Measurements from ENCODE around the gene PLA2G6. TPM values are rescaled to one million over a fixed set of nuclear protein-coding genes. Genes with fewer than 3 reads are reported as not detected.

Gene PLA2G6
- total RNA-seq, 6 experiments from 2014 or later, result 8.1 to 32.9 (median 19.8) TPM

DNA sequence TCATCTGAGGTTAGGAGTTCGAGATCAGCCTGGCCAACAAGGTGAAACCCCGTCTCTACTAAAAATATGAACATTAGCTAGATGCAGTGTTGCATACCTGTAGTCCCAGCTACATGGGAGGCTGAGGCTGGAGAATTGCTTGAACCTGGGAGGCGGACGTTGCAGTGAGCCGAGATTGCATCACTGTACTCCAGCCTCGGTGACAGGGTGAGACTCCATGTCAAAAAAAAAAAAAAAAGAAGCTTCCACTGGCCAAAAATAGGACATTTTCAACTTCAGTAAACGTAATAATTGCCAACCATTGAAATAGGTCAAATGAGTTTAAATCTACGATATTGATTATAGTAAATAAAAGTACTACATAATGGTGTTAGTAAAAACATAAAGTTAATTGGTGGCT is 78.0 kb downstream of the PLA2G6 start:
- TF ChIP-seq, protein P1, sequence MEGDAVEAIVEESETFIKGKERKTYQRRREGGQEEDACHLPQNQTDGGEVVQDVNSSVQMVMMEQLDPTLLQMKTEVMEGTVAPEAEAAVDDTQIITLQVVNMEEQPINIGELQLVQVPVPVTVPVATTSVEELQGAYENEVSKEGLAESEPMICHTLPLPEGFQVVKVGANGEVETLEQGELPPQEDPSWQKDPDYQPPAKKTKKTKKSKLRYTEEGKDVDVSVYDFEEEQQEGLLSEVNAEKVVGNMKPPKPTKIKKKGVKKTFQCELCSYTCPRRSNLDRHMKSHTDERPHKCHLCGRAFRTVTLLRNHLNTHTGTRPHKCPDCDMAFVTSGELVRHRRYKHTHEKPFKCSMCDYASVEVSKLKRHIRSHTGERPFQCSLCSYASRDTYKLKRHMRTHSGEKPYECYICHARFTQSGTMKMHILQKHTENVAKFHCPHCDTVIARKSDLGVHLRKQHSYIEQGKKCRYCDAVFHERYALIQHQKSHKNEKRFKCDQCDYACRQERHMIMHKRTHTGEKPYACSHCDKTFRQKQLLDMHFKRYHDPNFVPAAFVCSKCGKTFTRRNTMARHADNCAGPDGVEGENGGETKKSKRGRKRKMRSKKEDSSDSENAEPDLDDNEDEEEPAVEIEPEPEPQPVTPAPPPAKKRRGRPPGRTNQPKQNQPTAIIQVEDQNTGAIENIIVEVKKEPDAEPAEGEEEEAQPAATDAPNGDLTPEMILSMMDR (IDR thresholded peaks at IDR 0.05), result no peak
- no peak for TF ChIP-seq POLR2A (IDR thresholded peaks at IDR 0.05)
- no peak overlapping the region for H3K4me3 ChIP-seq
- WGBS (ENCODE audit: insufficient coverage, low coverage, low lambda C conversion rate, missing lambda C conversion rate), result 49% methylated on average over 7 of the region's 8 CpGs
- no peak overlapping the region for H3K27ac ChIP-seq
- intact Hi-C loops (cut with DNase I), result loop anchor here in 1 of 2 donors (10.0 kb wide), 1 partner anchor 131 kb away; no protein-coding TSS in a partner anchor
- H3K36me3 ChIP-seq, result no peaks in the 10 kb centered on the region
- ATAC-seq (no peak), DNase-seq (no peak)
- no peaks in the 10 kb centered on the region for H3K27me3 ChIP-seq
- H3K4me1 ChIP-seq, result peaks cover 0 to 15% (median 6%) of the 10 kb centered on the region in 4 donors
- no peaks in the 10 kb centered on the region for H3K9me3 ChIP-seq

DNA sequence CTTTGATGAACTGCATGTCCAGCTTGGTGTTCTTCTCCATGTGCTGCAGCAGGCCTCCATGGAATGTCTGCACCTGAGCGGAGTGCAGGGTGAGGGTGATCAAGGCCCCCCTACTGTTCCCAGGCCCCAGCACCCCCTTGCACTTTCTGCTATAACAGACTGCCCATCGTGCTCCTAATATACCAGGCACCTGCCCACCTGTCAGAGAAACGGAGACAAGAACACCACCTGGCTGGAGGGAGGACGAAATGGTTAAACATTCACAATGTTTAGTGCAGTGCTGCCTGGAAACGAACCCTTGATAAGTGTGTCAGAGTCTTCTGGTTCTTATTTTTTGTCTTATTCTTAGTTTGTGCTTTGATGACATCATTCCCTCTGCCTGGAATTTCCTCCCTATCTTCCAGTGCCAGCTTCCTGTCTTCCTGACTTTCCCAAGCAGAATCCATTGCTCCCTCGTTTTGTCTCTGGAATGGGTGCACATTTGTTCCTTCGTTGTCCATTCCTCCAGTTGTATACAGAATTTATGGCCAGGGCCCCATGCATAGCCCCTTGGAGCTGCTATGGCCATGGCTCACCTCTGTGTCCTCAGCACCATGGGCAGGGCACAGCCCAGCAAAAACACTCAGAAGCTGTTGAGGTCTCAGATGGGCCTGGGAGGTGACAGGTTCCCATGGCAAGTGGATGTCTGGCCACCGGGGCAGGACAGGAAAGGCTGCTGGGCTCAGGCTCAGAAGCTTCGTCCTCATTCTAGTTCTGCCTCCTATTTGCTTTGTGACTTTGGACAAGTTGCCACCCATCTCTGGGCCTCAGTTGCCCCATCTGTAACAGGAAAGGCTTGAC is 83.0 kb downstream of the PLA2G6 start:
- Histone ChIP-seq H3K36me3 (no peaks in the 10 kb centered on the region), H3K4me1 (no peaks in the 10 kb centered on the region), H3K27me3 (no peaks in the 10 kb centered on the region), H3K9me3 (no peaks in the 10 kb centered on the region), H3K4me3 (no peak overlapping the region), H3K27ac (no peak overlapping the region)
- peak in 3 of 4 donors; percentile 12 to 31 (median 29) for ATAC-seq
- DNase-seq, result no peak
- TF ChIP-seq, protein P1 (IDR thresholded peaks at IDR 0.05), result no peak
- no peak for TF ChIP-seq POLR2A (IDR thresholded peaks at IDR 0.05)
- intact Hi-C loops (cut with DNase I), result no loop called here
- WGBS (ENCODE audit: insufficient coverage, low coverage, low lambda C conversion rate, missing lambda C conversion rate), result 50% methylated on average over 5 of the region's 9 CpGs

DNA sequence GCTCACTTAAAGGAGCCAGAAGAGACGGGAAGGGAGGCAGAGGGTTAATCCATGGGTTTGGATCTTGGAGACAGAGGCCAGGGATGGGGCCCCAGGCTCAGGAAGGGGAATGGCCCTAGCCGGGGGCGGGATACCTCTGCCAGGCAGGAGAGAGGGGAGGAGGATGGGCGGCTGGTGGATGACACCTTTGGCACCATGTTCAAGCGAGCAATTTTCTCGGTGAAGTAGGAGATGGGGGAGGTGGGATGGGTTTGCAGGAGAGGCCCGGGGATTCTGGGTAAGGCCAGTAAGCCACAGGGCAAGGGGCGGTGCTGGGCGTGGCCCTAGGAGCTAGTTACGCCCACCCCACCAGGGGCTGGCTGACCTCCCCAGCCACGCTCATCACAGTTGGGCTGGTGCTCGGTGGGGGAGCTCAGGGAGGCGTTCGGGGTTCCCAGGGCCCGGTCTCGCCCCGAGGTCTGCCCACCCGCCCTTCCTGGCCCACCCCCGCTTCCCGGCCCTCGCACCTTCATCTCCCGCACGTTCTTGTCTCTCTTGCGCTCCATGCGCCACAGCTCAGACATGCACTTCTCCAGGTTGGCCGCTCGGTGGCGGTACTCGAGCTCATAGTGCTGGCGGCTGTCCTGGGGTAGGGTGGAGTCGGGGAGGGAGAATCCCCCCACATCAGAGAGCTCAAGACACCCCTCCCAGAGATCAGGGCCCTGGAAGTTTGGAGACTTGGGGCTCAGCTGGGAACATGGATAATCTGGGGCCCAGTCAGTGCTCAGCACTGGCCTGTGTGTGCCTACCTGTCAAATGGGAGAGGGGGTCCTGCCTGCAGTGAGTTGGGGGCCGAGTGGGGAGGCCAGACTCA is 83.8 kb downstream of the PLA2G6 start:
- TF ChIP-seq POLR2A (IDR thresholded peaks at IDR 0.05), result no peak
- TF ChIP-seq, protein P1 (IDR thresholded peaks at IDR 0.05), result peak in 1 of 4 donors; percentile 12
- no peaks in the 10 kb centered on the region for H3K27me3 ChIP-seq
- intact Hi-C loops (cut with DNase I), result no loop called here
- no peak overlapping the region for H3K4me3 ChIP-seq
- WGBS (ENCODE audit: insufficient coverage, low coverage, low lambda C conversion rate, missing lambda C conversion rate), result 55% methylated on average over 19 of the region's 32 CpGs
- DNase-seq (peak in 2 of 3 donors; percentile 14 to 44), ATAC-seq (peak in 2 of 4 donors; percentile 10 to 26)
- H3K4me1 ChIP-seq, result no peaks in the 10 kb centered on the region
- no peak overlapping the region for H3K27ac ChIP-seq
- no peaks in the 10 kb centered on the region for H3K9me3 ChIP-seq
- H3K36me3 ChIP-seq, result no peaks in the 10 kb centered on the region

DNA sequence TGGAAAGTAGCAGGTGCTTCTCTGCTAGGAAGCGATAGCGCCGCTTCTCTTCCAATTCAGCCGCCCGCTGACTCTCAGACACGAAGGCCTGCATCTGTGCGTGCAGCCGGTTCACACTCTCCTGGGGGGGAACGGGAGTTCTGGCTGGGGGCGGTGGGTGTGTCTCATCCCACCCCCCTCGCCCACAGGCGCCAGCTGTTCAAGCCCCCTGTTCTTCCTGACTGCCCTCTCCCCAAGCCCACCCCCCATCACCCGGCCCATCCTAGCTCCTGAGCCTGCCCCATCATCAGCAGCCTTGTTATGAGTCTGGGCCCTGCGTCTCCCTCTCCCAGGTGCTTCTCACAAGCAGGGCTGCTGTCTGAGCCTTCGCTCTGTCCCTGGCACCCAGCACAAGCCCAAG is 84.6 kb downstream of the PLA2G6 start:
- no peaks in the 10 kb centered on the region for H3K9me3 ChIP-seq
- H3K4me3 ChIP-seq, result no peak overlapping the region
- peak in 1 of 4 donors; percentile 11 for ATAC-seq
- H3K36me3 ChIP-seq, result no peaks in the 10 kb centered on the region
- intact Hi-C loops (cut with DNase I), result no loop called here
- TF ChIP-seq, protein P1 (IDR thresholded peaks at IDR 0.05), result no peak
- no peak for TF ChIP-seq POLR2A (IDR thresholded peaks at IDR 0.05)
- no peak overlapping the region for H3K27ac ChIP-seq
- H3K4me1 ChIP-seq, result no peaks in the 10 kb centered on the region
- WGBS (ENCODE audit: insufficient coverage, low coverage, low lambda C conversion rate, missing lambda C conversion rate), result 67% methylated on average over 9 of the region's 15 CpGs
- H3K27me3 ChIP-seq, result no peaks in the 10 kb centered on the region
- no peak for DNase-seq
